GM23338 (cell line): Measurements from ENCODE around the gene SDHB. TPM values are rescaled to one million over a fixed set of nuclear protein-coding genes. Genes with fewer than 3 reads are reported as not detected.

Experiments
- ATAC-seq: fragments of 200-7000 bp; cut with Tn5 transposase; 3 replicates; pipeline ENCODE4 v1.9.1; 2020
- DNase-seq: peaks from one replicate; pipeline ENCODE4 v3.0.0-alpha.2; 2015; ENCODE audit warnings: low spot score
- H2AFZ ChIP-seq: fragments of 200-600 bp; sonication (generic); 2 replicates; pipeline ENCODE4 v1.8.0; 2016; ENCODE audit warnings: antibody characterized with exemption, mild to moderate bottlenecking, moderate library complexity
- H3F3A ChIP-seq: fragments of 200-600 bp; sonication (generic); replicated peaks from 2 replicates; pipeline ENCODE4 v1.8.0; 2017; ENCODE audit warnings: antibody characterized with exemption, mixed run types, low read depth
- H3K27ac ChIP-seq: fragments of 200-600 bp; sonication (generic); 2 replicates; pipeline ENCODE4 v1.6.1; 2016; ENCODE audit warnings: low read depth
- H3K27me3 ChIP-seq: fragments of 200-600 bp; sonication (generic); 2 replicates; pipeline ENCODE4 v1.8.0; 2016; ENCODE audit warnings: mild to moderate bottlenecking, mixed run types, moderate library complexity; ENCODE audit not compliant: insufficient read depth
- H3K36me3 ChIP-seq: fragments of 200-600 bp; sonication (generic); 2 replicates; pipeline ENCODE4 v1.8.0; 2016; ENCODE audit warnings: mild to moderate bottlenecking; ENCODE audit not compliant: insufficient read depth
- H3K4me1 ChIP-seq: fragments of 200-600 bp; sonication (generic); 2 replicates; pipeline ENCODE4 v1.8.0; 2016; ENCODE audit warnings: mild to moderate bottlenecking, moderate library complexity; ENCODE audit not compliant: insufficient read depth
- H3K4me2 ChIP-seq: fragments of 200-600 bp; sonication (generic); 2 replicates; pipeline ENCODE4 v1.7.1; 2017; ENCODE audit warnings: mixed run types
- H3K4me3 ChIP-seq: fragments of 200-600 bp; sonication (generic); 2 replicates; pipeline ENCODE4 v1.6.1; 2016; ENCODE audit warnings: mixed run types
- H3K79me2 ChIP-seq: fragments of 200-600 bp; sonication (generic); replicated peaks from 2 replicates; pipeline ENCODE4 v1.8.0; 2017; ENCODE audit warnings: mild to moderate bottlenecking; ENCODE audit not compliant: insufficient read depth
- H3K9me2 ChIP-seq: fragments of 200-600 bp; sonication (generic); 2 replicates; pipeline ENCODE4 v1.8.0; 2017; ENCODE audit not compliant: insufficient read depth
- H4K20me1 ChIP-seq: fragments of 200-600 bp; sonication (generic); replicated peaks from 2 replicates; pipeline ENCODE4 v1.8.0; 2017; ENCODE audit warnings: mild to moderate bottlenecking; ENCODE audit not compliant: insufficient read depth
- H3K27ac Mint-ChIP-seq: 2 replicates; pipeline ENCODE4 v1.8.0; 2020; ENCODE audit warnings: inconsistent platforms, mild to moderate bottlenecking, moderate library complexity, mixed read lengths
- H3K27me3 Mint-ChIP-seq: 3 replicates; pipeline ENCODE4 v1.8.0; 2022; ENCODE audit warnings: low read depth, mild to moderate bottlenecking, moderate library complexity, mixed read lengths, inconsistent platforms; ENCODE audit not compliant: insufficient read depth, poor library complexity
- H3K36me3 Mint-ChIP-seq: 3 replicates; pipeline ENCODE4 v1.8.0; 2021; ENCODE audit warnings: low read depth, mild to moderate bottlenecking, inconsistent platforms, moderate library complexity, mixed read lengths
- H3K4me1 Mint-ChIP-seq: 3 replicates; pipeline ENCODE4 v1.8.0; 2020; ENCODE audit warnings: mild to moderate bottlenecking, inconsistent platforms, mixed read lengths
- H3K4me3 Mint-ChIP-seq: 3 replicates; pipeline ENCODE4 v1.8.0; 2021; ENCODE audit warnings: moderate library complexity, mild to moderate bottlenecking, inconsistent platforms, mixed read lengths
- H3K9me3 Mint-ChIP-seq: 3 replicates; pipeline ENCODE4 v1.8.0; 2020; ENCODE audit warnings: moderate library complexity, mild to moderate bottlenecking, inconsistent platforms, mixed read lengths
- CREB1 ChIP-seq: fragments of 250-450 bp; sonication (Bioruptor Pico); IDR thresholded peaks from 2 replicates; pipeline ENCODE4 v1.5.0; 2020; ENCODE audit warnings: low read depth, mild to moderate bottlenecking, moderate library complexity
- ETS1 ChIP-seq: IDR thresholded peaks from 2 replicates; pipeline ENCODE4 v1.6.1; 2016; ENCODE audit warnings: antibody characterized with exemption
- JUNB ChIP-seq: IDR thresholded peaks from one replicate; pipeline ENCODE4 v1.6.1; 2016; ENCODE audit warnings: antibody characterized with exemption; ENCODE audit not compliant: unreplicated experiment
- NANOG ChIP-seq: IDR thresholded peaks from 2 replicates; pipeline ENCODE4 v1.6.1; 2016; ENCODE audit warnings: antibody characterized with exemption, borderline replicate concordance
- POLR2AphosphoS5 ChIP-seq: IDR thresholded peaks from 2 replicates; pipeline ENCODE4 v1.6.1; 2016; ENCODE audit warnings: antibody characterized with exemption, low read depth
- ZNF114 ChIP-seq: fragments of 250-450 bp; sonication (Bioruptor Pico); IDR thresholded peaks from 2 replicates; pipeline ENCODE4 v1.5.0; 2020; ENCODE audit warnings: mild to moderate bottlenecking, moderate library complexity
- ZNF331 ChIP-seq: fragments of 250-450 bp; sonication (Bioruptor Pico); IDR thresholded peaks from 2 replicates; pipeline ENCODE4 v1.5.0; 2020; ENCODE audit warnings: low read depth, mild to moderate bottlenecking, moderate library complexity
- polyA plus RNA-seq: library from polyadenylated mRNA; unstranded; fragments of >200 nt; fragmentation: Nextera tagmentation; extraction: Ambion mirVana; gene quantifications from 2 replicates; pipeline ENCODE4 v1.2.1, GENCODE V29; 2016
- total RNA-seq: library from RNA; depleted of rRNA; stranded (reverse); fragments of >200 nt; shearing (Covaris generic); gene quantifications from 2 replicates; pipeline ENCODE4 v1.2.3, GENCODE V29; 2014
- TF ChIP-seq, protein P1 (sequence below), 2 experiments: fragments of 200-600 bp in 1 of 2; sonication (generic) in 1 of 2; conservative IDR thresholded peaks; 2 replicates each; pipeline versions ENCODE4 v1.5.1 to v1.6.1; 2016 to 2017; ENCODE audit warnings: antibody characterized with exemption in 2 of 2, low read depth in 2 of 2, mild to moderate bottlenecking in 2 of 2, moderate library complexity in 1 of 2
- TF ChIP-seq, protein P2 (sequence below): fragments of 250-450 bp; sonication (Bioruptor Pico); IDR thresholded peaks from 2 replicates; pipeline ENCODE4 v1.5.0; 2020; ENCODE audit warnings: mild to moderate bottlenecking, moderate library complexity

SDHB gene
- total and polyA plus RNA-seq, 2 experiments from 2014 or later: 72.8 to 112 TPM

DNA sequence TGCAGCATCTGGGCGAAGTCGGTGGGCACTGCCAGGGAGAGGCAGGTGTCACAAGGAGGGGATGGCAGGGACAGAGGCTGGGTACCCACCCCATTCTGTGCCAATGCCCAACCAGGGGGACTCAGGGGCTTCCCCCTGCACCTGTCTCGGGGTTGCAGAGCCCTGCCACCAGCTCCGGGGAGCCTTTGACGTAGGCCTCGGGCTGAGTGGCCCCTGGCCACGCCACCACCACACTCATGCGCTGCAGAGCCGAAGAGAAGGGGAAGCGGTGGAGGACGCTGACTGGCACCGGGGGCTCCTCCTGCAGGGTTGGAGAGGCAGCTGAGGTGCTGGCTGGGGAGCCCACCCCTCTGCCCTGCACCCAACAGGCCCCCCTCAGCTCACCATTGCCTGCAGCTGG, 61.7 kb downstream of the SDHB start:
- Histone ChIP-seq H2AFZ (no peak overlapping the region), H3K4me2 (no peak overlapping the region), H3K36me3 (no peaks in the 10 kb centered on the region), H3K4me3 (no peak overlapping the region), H3K27me3 (no peaks in the 10 kb centered on the region), H3K27ac (no peak overlapping the region), H4K20me1 (no peaks in the 10 kb centered on the region), H3K79me2 (no peaks in the 10 kb centered on the region), H3F3A (no peaks in the 10 kb centered on the region), H3K4me1 (no peaks in the 10 kb centered on the region), H3K9me2 (no peaks in the 10 kb centered on the region)
- H3K27ac Mint-ChIP-seq: no peak overlapping the region
- ATAC-seq: no peak
- H3K4me3 Mint-ChIP-seq: no peak overlapping the region
- no peaks in the 10 kb centered on the region for H3K9me3 Mint-ChIP-seq
- peaks cover 4% of the 10 kb centered on the region; the same call in 1 of the 3 replicates for H3K36me3 Mint-ChIP-seq
- no peak for DNase-seq
- no peaks in the 10 kb centered on the region for H3K4me1 Mint-ChIP-seq
- peaks cover 2% of the 10 kb centered on the region for H3K27me3 Mint-ChIP-seq
- TF ChIP-seq, protein P1, sequence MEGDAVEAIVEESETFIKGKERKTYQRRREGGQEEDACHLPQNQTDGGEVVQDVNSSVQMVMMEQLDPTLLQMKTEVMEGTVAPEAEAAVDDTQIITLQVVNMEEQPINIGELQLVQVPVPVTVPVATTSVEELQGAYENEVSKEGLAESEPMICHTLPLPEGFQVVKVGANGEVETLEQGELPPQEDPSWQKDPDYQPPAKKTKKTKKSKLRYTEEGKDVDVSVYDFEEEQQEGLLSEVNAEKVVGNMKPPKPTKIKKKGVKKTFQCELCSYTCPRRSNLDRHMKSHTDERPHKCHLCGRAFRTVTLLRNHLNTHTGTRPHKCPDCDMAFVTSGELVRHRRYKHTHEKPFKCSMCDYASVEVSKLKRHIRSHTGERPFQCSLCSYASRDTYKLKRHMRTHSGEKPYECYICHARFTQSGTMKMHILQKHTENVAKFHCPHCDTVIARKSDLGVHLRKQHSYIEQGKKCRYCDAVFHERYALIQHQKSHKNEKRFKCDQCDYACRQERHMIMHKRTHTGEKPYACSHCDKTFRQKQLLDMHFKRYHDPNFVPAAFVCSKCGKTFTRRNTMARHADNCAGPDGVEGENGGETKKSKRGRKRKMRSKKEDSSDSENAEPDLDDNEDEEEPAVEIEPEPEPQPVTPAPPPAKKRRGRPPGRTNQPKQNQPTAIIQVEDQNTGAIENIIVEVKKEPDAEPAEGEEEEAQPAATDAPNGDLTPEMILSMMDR (conservative IDR thresholded peaks at IDR 0.05; ENCODE audit: low read depth in 2 of 2): no peak
- no peak for TF ChIP-seq ETS1
- TF ChIP-seq POLR2AphosphoS5: no peak
- no peak for TF ChIP-seq CREB1
- TF ChIP-seq JUNB: no peak

- H3K79me2 ChIP-seq: no peaks in the 10 kb centered on the region
- H2AFZ ChIP-seq: no peak overlapping the region
- H3K4me1 ChIP-seq: no peaks in the 10 kb centered on the region
- H3K4me2 ChIP-seq: no peak overlapping the region
- H3K9me2 ChIP-seq: no peaks in the 10 kb centered on the region
- Mint-ChIP-seq H3K36me3 (peaks cover 4% of the 10 kb centered on the region; the same call in 1 of the 3 replicates), H3K4me3 (no peak overlapping the region), H3K9me3 (no peaks in the 10 kb centered on the region), H3K27ac (no peak overlapping the region), H3K4me1 (no peaks in the 10 kb centered on the region), H3K27me3 (peaks cover 4% of the 10 kb centered on the region)
- H4K20me1 ChIP-seq: no peaks in the 10 kb centered on the region
- no peaks in the 10 kb centered on the region for H3K36me3 ChIP-seq
- ATAC-seq (no peak), DNase-seq (no peak)
- no peaks in the 10 kb centered on the region for H3K27me3 ChIP-seq
- H3K27ac ChIP-seq: no peak overlapping the region
- H3K4me3 ChIP-seq: no peak overlapping the region
- no peaks in the 10 kb centered on the region for H3F3A ChIP-seq
- no peak for TF ChIP-seq ETS1
- TF ChIP-seq, protein P2, sequence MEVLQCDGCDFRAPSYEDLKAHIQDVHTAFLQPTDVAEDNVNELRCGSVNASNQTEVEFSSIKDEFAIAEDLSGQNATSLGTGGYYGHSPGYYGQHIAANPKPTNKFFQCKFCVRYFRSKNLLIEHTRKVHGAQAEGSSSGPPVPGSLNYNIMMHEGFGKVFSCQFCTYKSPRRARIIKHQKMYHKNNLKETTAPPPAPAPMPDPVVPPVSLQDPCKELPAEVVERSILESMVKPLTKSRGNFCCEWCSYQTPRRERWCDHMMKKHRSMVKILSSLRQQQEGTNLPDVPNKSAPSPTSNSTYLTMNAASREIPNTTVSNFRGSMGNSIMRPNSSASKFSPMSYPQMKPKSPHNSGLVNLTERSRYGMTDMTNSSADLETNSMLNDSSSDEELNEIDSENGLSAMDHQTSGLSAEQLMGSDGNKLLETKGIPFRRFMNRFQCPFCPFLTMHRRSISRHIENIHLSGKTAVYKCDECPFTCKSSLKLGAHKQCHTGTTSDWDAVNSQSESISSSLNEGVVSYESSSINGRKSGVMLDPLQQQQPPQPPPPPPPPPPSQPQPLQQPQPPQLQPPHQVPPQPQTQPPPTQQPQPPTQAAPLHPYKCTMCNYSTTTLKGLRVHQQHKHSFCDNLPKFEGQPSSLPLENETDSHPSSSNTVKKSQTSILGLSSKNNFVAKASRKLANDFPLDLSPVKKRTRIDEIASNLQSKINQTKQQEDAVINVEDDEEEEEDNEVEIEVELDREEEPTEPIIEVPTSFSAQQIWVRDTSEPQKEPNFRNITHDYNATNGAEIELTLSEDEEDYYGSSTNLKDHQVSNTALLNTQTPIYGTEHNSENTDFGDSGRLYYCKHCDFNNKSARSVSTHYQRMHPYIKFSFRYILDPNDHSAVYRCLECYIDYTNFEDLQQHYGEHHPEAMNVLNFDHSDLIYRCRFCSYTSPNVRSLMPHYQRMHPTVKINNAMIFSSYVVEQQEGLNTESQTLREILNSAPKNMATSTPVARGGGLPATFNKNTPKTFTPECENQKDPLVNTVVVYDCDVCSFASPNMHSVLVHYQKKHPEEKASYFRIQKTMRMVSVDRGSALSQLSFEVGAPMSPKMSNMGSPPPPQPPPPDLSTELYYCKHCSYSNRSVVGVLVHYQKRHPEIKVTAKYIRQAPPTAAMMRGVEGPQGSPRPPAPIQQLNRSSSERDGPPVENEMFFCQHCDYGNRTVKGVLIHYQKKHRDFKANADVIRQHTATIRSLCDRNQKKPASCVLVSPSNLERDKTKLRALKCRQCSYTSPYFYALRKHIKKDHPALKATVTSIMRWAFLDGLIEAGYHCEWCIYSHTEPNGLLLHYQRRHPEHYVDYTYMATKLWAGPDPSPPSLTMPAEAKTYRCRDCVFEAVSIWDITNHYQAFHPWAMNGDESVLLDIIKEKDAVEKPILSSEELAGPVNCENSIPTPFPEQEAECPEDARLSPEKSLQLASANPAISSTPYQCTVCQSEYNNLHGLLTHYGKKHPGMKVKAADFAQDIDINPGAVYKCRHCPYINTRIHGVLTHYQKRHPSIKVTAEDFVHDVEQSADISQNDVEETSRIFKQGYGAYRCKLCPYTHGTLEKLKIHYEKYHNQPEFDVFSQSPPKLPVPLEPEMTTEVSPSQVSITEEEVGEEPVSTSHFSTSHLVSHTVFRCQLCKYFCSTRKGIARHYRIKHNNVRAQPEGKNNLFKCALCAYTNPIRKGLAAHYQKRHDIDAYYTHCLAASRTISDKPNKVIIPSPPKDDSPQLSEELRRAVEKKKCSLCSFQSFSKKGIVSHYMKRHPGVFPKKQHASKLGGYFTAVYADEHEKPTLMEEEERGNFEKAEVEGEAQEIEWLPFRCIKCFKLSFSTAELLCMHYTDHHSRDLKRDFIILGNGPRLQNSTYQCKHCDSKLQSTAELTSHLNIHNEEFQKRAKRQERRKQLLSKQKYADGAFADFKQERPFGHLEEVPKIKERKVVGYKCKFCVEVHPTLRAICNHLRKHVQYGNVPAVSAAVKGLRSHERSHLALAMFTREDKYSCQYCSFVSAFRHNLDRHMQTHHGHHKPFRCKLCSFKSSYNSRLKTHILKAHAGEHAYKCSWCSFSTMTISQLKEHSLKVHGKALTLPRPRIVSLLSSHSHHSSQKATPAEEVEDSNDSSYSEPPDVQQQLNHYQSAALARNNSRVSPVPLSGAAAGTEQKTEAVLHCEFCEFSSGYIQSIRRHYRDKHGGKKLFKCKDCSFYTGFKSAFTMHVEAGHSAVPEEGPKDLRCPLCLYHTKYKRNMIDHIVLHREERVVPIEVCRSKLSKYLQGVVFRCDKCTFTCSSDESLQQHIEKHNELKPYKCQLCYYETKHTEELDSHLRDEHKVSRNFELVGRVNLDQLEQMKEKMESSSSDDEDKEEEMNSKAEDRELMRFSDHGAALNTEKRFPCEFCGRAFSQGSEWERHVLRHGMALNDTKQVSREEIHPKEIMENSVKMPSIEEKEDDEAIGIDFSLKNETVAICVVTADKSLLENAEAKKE: no peak
- no peak for TF ChIP-seq ZNF114 (CRISPR knock-in tag)
- TF ChIP-seq NANOG: no peak
- TF ChIP-seq ZNF331 (CRISPR knock-in tag): no peak
- TF ChIP-seq, protein P1 (conservative IDR thresholded peaks at IDR 0.05; ENCODE audit: low read depth in 2 of 2): no peak
Observed at GRCh38 chr1:16991571-16991970, 62.3 kb downstream of the SDHB start.
